Breast epithelium (tissue), 3 donors: ENCODE results near the gene PLXNC1.

Source experiments
- CTCF ChIP-seq, 3 donors: fragments of 450-650 bp; IDR thresholded peaks; one replicate each; pipeline ENCODE4 v1.5.1; 2016 to 2017; ENCODE audit warnings: antibody characterized with exemption in 3 of 3, mild to moderate bottlenecking in 3 of 3, moderate library complexity in 3 of 3
- POLR2A ChIP-seq: fragments of 450-650 bp; IDR thresholded peaks from one replicate; pipeline ENCODE4 v1.6.1; 2016; ENCODE audit warnings: antibody characterized with exemption, mild to moderate bottlenecking, moderate library complexity
- POLR2AphosphoS5 ChIP-seq, 3 donors: sonication (generic); formaldehyde crosslinking; IDR thresholded peaks; one replicate each; pipeline ENCODE4 v1.6.1; 2017; ENCODE audit warnings: antibody characterized with exemption in 3 of 3

- no peak for TF ChIP-seq POLR2A
- TF ChIP-seq CTCF (IDR thresholded peaks at IDR 0.05) = no peak
- TF ChIP-seq POLR2AphosphoS5 (IDR thresholded peaks at IDR 0.05) = no peak
Observed at GRCh38 chr12:94327809-94328208, 179.4 kb downstream of the PLXNC1 start.
